ENCODE data around the gene AQP12A. TPM values are rescaled to one million over a fixed set of nuclear protein-coding genes. Genes with fewer than 3 reads are reported as not detected.

The AQP12A gene
- total RNA-seq, 4 donors from 2014 or later, result not detected

DNA sequence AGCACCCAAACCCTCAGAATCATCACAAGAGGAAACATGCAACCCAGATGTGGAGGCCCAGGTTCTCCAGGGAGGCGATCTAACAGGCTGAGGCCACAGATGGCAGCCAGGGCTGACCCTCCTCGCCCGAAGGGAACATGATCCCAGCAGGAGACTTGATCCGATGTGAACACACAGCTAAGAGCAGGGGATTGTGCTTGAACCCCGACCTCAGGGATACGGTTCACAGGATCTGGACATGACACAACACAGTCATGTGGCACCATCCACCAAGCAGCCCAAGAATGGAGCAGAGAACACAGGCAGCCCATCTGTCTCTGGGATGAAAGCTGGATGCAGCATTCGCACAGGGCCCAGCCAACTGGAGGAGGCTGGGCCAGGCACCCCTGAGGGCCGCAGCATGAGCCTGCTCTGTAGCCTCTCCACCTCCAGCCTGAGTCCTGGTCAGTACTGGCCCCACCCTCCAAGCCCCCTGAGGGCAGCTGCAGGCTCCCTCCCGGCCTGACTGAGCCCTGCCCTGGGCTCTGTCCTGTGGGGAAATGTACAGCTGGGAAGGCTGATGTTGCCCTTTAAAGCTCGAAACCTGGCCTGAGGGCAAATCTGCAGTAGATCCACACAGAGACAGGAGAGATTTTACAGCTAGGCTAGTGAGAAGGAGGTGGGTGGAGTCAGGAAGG lies 39.0 kb downstream of the AQP12A start:
- WGBS, 2 donors (ENCODE audit: low coverage in 1 of 2), result no CpG with 5 or more reads among the region's 10 CpGs
- H3K4me3 ChIP-seq, result no peak overlapping the region

DNA sequence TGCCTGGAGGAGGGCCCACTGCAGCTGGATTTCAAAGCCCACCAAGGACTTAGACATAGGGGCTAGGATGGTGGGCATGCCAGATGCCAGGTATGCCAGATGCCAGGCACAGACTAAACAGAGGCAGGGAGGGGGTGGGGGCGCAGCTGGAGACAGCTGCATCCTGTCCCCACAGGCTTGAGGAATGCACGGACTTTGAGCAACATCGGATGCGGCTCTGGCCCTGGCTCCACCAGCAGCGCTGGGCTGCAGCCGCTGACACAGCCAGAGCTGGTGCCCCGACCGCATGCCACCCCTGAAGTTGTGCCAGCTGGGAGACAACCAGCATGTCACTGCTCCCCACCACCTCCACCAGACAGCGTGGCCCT lies 39.5 kb downstream of the AQP12A start:
- H3K27ac ChIP-seq, result no peak overlapping the region
- no peaks in the 10 kb centered on the region for H3K9me3 ChIP-seq
- ATAC-seq, result no peak
- H3K27me3 ChIP-seq, result peaks cover 42% of the 10 kb centered on the region
- WGBS, 2 donors (ENCODE audit: low coverage in 1 of 2), result 33 to 39% methylated on average over 6 to 8 of the region's 9 CpGs
- no peaks in the 10 kb centered on the region for H3K4me1 ChIP-seq
- H3K36me3 ChIP-seq, result no peaks in the 10 kb centered on the region
- H3K4me3 ChIP-seq, result no peak overlapping the region
- no peak for TF ChIP-seq POLR2AphosphoS5 (IDR thresholded peaks at IDR 0.05)
- TF ChIP-seq EP300 (IDR thresholded peaks at IDR 0.05), result no peak
- no peak for TF ChIP-seq CTCF (IDR thresholded peaks at IDR 0.05)
- TF ChIP-seq POLR2A (IDR thresholded peaks at IDR 0.05), result no peak

More for the DNA sequence above, 39.0 kb downstream of the AQP12A start:
- no peak for ATAC-seq
- no peak for TF ChIP-seq POLR2AphosphoS5 (IDR thresholded peaks at IDR 0.05)
- TF ChIP-seq CTCF (IDR thresholded peaks at IDR 0.05), result no peak
- TF ChIP-seq EP300 (IDR thresholded peaks at IDR 0.05), result no peak
- no peak for TF ChIP-seq POLR2A (IDR thresholded peaks at IDR 0.05)
- no peaks in the 10 kb centered on the region for H3K9me3 ChIP-seq
- peaks cover 44% of the 10 kb centered on the region for H3K27me3 ChIP-seq
- H3K36me3 ChIP-seq, result no peaks in the 10 kb centered on the region
- H3K27ac ChIP-seq, result no peak overlapping the region
- H3K4me1 ChIP-seq, result no peaks in the 10 kb centered on the region

- WGBS, 2 donors (ENCODE audit: low coverage in 1 of 2), result 89% methylated on average over 5 of the region's 5 CpGs; no CpG with 5 or more reads in 1 of the 2 donors
- no peak overlapping the region for H3K27ac ChIP-seq
- H3K4me3 ChIP-seq, result no peak overlapping the region
- H3K36me3 ChIP-seq, result no peaks in the 10 kb centered on the region
- no peaks in the 10 kb centered on the region for H3K4me1 ChIP-seq
- H3K27me3 ChIP-seq, result peaks cover 42% of the 10 kb centered on the region
- no peaks in the 10 kb centered on the region for H3K9me3 ChIP-seq
- no peak for TF ChIP-seq CTCF (IDR thresholded peaks at IDR 0.05)
- TF ChIP-seq POLR2AphosphoS5 (IDR thresholded peaks at IDR 0.05), result no peak
- no peak for TF ChIP-seq EP300 (IDR thresholded peaks at IDR 0.05)
- TF ChIP-seq POLR2A (IDR thresholded peaks at IDR 0.05), result no peak
- no peak for ATAC-seq
Observed at GRCh38 chr2:240732184-240732583, 40.5 kb downstream of the AQP12A start.

GRCh38 chr2:240732911-240733622 lies 41.4 kb downstream of the AQP12A start:
- Histone ChIP-seq H3K4me1 (no peaks in the 10 kb centered on the region), H3K27ac (no peak overlapping the region), H3K36me3 (no peaks in the 10 kb centered on the region), H3K27me3 (peaks cover 44% of the 10 kb centered on the region), H3K9me3 (no peaks in the 10 kb centered on the region), H3K4me3 (no peak overlapping the region)
- WGBS, 2 donors (ENCODE audit: low coverage in 1 of 2), result 81% methylated on average over 3 of the region's 10 CpGs; no CpG with 5 or more reads in 1 of the 2 donors
- no peak for ATAC-seq
- no peak for TF ChIP-seq CTCF (IDR thresholded peaks at IDR 0.05)
- no peak for TF ChIP-seq POLR2A (IDR thresholded peaks at IDR 0.05)
- no peak for TF ChIP-seq EP300 (IDR thresholded peaks at IDR 0.05)
- no peak for TF ChIP-seq POLR2AphosphoS5 (IDR thresholded peaks at IDR 0.05)

Data from gastroesophageal sphincter (tissue), 4 donors.